ENCODE measurements around the gene SH2D3A. TPM values are rescaled to one million over a fixed set of nuclear protein-coding genes. Genes with fewer than 3 reads are reported as not detected.

The SH2D3A gene
- total RNA-seq, 1 donor from 2014 or later = not detected

Small RNA genes lying within 50 kb of the gene (microRNA-seq; reads per million reads assigned to microRNA genes)
- gene MIR6791 = not detected

Other genes starting within 250 kb of the SH2D3A start
- gene TNFSF9, start 236.4 kb downstream of the SH2D3A start, total RNA-seq = 0.78 TPM
- gene CD70, start 176.3 kb downstream of the SH2D3A start, total RNA-seq = not detected
- 0.73 TPM for gene TNFSF14, start 97.3 kb downstream of the SH2D3A start, total RNA-seq
- 482 TPM for gene C3, start 46.8 kb downstream of the SH2D3A start, total RNA-seq
- 23.9 TPM for gene GPR108, start 29.9 kb downstream of the SH2D3A start, total RNA-seq
- 147 TPM for gene TRIP10, start 27.8 kb downstream of the SH2D3A start, total RNA-seq
- 3.1 TPM for gene VAV1, start 5.3 kb upstream of the SH2D3A start, total RNA-seq
- gene ADGRE1, start 120.1 kb upstream of the SH2D3A start, total RNA-seq = 0.38 TPM

All from Right ventricle myocardium inferior (tissue), 1 donor.